AG08395 (cell line): ENCODE data around the gene PSAP.
A peak's percentile ranks its signal among the peaks of the same experiment; 100 is the strongest.

Experiments used
- DNase-seq: peaks from one replicate; pipeline ENCODE4 v3.0.0; 2012; ENCODE audit warnings: mixed read lengths, low spot score

Gene PSAP

DNA sequence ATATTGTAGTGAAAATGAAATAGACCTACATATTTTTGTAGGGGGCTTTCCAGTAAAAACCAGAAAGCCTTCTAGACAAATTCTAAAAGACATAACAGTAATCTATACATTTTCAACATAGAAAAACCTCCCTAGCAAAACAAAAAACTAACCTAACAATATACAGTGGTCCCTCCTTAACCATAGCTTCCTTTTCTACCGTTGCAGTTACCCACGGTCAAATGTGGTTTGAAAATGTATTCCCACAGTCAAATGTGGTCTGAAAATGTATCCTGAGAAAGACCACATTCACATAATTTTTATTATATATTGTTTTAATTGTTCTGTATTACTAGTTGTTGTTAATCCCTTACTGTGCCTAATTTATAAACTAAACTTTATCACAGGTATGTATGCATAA lies 6.4 kb downstream of the PSAP start:
- no peak for DNase-seq

DNA sequence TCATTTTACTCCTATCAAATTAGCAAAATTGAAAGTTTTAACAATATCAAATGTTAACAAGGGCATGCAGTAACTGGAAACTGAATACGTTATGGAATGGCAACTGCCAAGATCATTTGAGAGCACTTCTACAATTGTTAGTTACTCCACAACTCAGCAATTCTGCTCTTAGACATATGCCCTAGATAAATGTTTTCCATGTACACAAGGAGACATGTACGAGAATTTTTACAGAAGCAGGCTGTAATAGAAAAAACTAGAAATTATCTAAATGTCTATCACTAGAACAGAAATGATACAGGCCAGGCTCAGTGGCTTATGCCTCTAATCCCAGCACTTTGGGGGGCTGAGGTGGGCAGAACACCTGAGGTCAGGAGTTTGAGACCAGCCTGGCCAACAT lies 7.0 kb downstream of the PSAP start:
- no peak for DNase-seq

DNA sequence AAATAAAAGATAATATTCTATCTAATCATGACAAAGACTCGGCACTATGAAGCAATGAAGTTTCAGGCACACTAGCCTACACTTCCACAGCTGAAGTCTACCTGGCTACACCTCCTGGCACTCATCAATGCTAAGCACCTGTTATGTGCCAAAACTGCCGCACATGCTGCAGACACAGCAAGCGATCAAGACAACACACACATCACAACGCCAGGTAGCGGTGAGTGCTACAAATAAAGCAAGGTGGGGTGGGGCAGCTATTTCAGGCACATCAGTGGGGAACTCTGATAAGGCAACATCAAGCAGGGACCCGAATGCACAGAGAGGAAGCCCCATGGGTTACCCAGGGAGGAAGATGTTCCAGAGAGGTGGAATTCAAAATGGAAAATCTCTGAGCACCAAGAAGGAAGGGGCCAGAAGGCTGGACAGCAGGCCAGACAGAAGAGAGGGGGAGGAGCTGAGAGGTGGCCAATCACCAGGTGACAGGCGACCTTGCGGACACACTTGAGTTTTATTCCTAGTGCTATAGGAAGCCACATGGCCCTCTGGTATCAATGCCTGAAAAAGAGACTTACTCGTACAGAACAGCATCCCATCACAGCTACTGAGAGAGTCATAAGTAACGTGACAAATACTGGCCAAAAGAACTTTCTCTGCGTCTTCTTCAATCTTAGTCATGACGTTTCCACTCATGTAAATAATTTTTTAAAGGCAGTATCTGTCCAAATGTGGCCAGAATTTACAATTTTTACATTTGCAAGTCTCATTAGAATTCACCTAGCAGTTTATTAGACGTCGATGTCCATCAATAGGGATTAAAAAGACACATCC lies 8.0 kb downstream of the PSAP start:
- no peak for DNase-seq

DNA sequence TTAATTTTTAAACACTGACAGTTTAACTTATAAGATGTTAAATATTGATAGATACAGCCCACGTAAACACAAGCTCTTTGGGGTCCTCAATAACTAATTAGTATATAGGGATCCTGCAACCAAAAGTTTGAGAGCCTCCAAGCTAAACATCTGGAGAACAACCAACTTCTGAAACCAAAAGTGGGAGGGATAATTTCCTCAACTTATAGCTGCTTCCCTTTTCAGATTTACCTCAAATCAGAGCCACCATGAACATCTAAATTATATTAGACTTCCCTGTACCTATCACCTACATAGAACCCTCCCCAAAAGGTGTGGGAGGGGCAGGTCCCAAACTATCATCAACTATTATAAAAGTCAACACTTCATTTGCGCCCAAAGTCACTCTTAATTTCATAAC lies 8.6 kb downstream of the PSAP start:
- DNase-seq: no peak

DNA sequence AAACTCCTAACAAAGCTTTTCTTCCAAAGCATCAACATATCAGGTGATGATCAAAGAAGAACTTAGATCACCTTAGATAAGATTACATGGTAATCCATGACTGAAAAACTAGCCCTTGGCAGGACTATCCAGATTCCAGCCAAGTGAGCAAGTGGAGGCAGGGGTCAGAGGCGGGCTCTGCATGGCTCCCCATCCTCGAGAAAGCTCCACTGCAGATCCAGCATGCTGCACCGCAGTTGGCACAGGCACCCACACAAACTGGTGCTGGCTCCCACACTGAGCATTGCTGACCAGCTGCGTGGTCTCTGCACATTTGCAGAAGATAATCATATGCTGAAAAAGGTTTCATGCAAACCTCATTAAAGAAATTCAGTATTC lies 10.1 kb downstream of the PSAP start:
- no peak for DNase-seq

DNA sequence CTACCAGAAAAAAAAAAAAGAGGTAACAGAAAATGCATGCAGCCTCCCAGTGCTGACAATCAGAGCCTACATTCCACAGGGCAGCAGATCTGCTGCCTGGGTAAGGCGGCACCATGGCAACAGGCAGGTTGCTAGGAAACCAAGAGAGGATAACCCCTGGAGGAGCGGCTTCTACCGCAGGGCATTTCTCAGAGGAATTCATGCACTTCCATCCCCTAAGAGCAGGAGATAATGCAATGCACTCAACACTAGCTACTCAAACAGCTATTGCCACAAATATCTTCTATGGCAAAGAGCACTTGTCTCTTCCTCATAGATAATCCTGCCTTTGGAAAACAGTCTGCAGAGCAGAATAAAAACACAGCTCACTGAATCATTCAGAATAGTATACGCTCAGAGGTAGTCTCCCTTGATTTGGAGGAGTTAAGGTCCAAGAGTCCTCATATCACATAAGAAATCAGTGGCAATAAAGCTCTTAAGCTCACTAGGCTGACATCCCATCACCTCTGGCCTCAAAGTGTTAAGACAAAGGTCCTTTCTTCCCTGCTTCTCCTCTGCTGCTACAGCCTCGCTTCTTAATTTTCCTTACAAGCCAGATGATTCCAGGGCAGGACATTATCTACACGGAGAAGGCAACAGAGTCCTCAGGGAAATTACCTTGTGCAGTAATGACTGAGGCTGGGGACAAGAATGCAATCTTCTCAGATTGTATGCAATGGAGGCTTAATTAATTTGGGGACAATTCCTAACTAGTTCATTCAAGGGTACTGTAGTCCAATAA lies 10.7 kb downstream of the PSAP start:
- peak; percentile 94 for DNase-seq

DNA sequence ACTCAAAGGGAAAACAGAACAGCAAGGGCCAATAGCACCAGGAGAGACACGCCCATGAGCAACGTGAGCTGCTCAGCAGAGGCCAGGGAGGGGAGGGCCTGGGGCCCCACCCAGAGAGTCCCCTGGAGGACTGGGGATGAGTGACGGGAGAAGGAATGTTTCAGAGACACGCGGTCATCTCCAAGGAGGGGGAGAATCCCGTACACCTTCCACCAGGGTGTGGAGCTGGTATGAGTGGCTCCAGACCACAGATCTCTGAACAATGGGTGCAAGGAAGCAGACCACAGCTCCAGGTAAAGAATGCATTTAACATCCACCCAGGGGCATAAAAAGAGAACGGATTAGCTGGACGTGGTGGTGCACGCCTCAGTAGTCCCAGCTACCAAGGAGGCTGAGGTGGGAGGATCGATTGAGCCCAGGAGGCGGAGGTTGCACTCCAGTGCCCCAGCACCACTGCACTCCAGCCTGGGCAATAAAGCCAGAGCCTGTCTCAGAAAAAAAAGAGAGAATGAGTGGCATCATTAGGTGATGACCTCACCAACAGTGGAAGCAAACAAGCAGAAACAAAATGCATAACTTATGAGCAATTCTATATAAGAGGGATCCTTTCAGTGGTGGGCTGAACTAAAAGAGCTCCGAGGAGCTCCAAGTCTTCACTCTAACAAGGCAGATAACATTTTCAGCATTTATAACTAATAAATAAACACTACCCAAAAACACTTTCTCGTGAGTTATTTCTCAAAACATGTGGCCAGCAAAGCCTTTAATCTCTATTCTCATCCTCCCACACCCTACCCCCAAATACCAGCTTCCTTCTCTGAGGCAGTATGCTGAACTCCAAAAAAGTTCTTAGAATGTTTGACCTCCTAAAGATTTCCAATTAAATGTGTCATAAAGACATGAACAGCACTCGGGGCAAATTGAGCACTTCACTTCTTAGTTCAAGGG lies 12.5 kb downstream of the PSAP start:
- DNase-seq: peak; percentile 30

DNA sequence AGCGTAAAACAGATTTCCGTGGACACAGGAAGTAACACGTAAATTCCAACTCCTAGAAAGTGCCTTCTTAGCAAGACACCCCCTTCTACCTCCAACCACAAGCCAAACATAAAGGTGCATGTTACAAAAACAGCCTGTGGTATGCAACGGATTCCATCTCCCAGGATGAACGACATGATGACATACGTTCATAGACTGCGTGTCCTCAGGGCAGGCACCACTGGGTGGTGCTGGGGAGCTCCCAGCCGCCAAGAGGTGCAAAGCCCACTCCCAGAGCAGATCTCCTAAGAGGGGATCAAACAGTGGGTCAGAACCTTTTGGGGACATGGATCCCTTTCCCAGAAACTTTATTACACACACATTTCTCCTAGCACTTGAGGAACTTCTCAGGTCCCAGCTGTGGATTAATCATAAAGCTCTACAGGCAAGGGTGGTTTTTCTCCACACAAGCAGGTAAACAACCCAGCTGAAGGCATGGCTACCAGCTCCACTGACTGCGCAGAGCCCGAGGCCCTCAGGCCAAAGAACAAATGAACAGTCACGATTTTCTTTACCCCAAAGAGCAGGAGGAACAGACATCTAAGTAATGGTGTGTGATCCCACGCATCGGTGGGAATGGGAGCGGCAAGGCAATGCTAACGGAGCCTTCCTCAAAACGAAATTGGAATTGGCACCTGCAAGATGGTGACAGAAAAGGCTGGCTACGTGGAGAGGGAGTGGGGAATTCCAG lies 13.8 kb downstream of the PSAP start:
- no peak for DNase-seq

DNA sequence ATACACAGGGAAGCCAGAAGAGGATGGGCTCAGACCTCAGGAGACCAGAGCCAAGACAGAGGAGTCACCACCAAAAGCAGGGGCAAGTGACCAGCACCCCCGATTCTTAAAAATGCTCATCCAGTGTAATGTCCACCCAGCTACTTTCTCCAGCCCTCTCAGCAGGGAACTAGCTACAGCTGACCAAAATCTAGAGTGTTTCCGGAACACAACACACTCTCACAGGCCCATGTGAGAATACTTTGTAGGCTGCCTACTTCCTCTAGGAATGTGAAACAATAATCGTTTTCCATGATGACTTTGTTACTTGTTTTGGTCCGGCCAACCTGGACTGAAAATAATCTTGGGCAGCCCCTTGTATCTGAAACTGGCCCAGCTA lies 14.5 kb downstream of the PSAP start:
- peak; percentile 40 for DNase-seq

DNA sequence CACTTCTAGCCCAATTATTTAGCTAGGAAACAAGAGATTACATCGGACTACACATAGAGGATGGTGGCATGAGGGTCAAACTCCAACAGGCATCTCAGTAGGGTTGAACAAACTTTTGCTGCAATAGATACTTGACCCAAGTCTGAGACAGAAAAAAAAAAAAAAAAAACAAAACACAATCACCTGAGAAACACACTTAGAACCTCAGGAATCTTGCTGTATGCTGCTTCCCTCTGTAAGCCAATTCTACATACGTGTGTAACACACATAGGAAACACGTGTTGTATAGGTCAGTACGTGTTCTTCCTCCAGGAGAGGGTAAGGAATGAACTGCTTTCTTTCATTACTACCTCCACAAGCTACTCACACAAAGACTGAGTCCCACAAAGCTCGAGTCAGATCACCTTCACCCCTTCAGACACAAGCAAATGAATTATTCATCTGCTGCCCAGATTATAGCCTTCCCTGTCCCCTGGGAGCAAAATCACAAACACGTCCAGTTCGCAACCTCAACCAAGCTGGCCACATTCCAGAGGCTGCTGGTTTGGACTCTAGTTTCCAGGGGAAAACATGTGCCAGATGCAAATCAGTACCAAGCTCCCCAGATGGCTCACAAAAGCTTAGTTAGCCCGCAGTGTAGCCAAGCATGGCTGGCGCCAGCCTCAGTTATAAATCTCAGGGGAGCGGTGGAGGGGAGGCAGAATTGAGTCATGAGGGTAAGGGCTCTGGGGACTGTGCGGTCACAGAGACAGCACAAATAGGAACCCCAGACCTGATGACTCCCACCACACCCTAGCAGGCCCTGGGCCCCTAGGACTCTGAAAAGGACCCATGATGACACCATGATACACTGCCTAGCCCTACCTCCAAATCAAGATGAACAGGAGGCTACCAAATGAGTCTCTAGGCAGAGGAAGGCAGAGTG lies 15.1 kb downstream of the PSAP start:
- peak; percentile 93 for DNase-seq

DNA sequence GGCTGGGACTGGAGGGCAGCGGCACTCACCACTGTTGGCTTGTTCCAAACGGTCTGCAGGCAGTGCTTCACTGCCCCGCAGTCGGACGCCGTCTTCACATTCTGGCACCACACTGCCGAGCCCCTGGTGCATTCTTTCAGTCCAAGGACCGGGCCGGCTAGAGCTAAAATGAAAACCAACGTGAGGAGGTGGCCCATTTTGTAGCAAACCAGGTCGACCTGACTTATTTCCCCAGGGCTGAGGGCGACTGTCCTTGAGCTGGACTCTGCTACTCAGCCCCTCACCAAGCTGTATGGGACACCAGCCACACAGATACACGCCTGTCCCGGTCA lies 16.7 kb downstream of the PSAP start:
- DNase-seq: no peak

DNA sequence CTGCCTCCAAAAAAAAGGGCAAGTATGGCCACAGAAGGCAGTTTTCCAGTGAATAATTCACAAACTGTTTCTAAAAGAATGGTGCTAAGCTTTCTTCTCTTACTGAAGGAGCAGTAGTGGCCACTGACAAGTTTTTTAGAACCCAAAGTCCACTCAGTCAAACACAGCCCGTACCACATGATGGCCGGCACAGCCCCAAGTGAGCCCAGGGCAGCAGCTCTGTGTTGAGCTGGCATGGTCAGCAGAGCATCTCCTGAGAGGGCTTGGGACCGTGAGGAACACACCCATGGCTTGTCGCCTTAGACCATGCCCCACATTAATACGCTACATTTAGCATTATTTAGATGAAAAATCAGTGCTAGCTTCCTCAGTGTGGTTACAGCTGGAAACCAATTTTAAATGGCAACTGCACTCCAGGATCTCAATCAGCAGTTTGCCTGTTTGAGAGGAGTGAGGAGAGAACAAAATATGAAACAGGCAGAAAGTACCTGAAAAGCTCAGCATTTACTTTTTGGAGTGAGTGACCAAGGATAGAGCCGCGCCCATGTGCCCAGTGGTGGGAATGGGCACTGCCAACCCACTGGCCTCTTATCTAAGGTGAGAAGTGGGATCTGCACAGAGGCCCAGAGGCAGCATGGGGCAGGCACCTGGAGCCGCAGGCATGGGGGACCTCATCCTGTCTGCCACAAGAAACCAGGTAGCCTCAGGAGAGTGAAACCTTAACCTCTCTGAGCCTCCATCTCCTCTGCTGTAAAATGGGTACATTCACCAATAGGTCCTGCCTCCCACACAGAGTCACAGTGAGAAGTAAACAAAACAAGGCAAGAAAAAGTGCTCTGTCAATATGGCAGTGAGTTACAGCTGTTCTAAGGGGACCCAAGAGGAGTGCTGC lies 17.4 kb downstream of the PSAP start:
- no peak for DNase-seq

DNA sequence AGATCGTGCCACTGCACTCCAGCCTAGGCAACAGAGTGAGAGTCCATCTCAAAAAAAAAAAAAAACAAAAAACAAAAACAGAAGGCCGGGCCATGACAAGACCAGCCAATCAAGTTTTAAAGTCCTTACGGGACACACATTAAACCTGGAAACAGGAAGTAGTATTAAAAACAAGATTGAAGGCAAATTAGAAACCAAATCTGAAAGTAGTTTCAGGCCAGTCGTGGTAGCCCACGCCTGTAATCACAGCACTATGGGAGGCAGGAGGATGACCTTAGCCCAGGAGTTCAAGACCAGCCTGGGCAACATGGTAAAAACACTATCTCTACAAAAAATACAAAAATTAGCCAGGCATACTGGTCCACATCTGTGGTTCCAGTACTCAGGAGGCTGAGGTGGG lies 18.1 kb downstream of the PSAP start:
- DNase-seq: no peak

DNA sequence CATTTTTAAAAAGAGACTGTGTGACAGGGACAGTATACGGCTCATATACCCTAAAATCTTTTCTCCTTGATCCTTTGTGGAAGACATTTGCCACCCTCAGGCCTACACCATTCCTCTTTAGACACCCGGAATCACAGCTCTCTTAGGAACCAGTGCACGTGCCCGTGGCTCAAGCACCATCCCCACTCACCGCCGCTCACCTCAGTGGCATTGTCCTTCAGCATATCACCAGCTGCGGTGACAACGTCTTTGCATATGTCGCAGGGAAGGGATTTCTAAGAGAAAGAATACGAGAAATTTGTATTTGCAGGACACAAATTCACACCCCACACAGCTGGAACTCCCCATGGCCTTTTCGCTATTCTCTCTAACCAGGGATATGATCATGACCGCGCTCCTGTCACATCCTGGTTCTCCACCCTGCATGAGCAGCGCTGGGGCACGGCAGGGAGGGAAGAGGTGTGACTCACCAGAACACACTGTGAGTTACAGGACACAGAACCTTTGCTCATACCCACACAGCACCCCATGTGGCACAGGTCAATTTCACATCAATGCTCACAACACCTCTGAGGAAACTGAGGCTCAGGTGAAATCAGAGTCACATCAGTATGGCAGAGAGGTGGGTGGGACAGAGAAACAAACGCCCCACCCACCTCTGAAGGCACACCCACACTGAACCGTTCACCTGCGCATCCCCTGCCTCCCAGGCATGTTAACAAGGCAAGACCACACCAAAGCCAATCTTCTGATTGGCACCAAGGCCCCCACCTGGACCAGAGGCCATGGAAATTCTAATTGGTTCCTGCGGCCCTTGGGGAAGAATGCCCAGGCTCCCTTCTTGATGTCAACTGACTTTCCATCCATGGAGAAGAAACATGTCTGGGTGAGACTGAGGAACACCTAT lies 19.2 kb downstream of the PSAP start:
- no peak for DNase-seq

DNA sequence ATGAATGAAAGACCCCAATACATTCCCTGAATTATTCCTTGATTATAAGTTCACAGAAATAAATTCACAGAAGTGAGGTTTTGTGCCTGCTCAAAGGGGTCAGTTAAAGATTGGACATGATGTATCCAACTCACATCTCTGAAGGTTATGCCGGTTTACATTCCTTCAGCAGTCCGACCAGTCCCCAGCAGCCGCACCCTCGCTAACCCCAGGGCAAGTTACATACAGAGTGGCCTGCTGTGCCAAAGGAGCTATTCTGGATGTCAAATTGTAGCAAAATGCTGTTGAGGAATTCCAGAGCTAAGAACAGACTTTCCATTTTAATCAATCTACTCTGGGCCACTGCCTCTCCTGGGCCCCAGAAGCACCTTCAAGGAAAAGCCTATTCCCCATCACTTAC lies 20.3 kb downstream of the PSAP start:
- DNase-seq: no peak

DNA sequence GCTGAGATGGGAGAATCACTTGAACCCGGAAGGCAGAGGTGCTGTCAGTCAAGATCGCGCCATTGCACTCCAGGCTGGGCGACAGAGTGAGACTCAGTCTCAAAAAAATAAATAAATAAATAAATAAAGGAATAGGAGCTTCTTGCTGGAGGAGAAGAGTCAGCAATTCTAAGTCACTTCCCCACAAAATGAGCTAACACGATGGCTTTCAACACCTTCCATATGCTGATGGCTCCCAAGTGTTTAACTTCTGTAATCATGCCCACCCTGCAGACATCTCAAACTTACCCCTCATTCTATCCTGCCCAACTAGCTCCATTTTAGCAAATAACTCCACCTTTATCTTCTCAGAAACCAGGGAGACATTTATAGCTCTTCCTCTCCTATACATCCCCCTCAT lies 21.2 kb downstream of the PSAP start:
- DNase-seq: no peak

DNA sequence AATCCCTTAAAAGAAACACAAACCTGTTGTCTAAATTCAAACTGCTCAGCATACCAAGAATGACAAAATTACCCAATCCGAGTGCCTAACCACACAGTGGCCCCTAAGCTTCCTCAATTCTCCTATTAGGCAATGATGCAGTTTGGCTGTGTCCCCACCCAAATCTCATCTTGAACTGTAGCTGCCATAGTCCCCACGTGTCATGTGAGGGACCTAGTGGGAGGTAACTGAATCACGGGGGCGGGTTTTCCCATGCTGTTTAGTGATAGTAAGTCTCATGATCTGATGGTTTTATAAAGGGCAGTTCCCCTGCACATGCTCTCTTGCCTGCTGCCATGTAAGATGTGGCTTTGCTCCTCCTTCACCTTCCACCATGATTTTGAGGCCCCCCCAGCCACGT lies 21.9 kb downstream of the PSAP start:
- DNase-seq: no peak

DNA sequence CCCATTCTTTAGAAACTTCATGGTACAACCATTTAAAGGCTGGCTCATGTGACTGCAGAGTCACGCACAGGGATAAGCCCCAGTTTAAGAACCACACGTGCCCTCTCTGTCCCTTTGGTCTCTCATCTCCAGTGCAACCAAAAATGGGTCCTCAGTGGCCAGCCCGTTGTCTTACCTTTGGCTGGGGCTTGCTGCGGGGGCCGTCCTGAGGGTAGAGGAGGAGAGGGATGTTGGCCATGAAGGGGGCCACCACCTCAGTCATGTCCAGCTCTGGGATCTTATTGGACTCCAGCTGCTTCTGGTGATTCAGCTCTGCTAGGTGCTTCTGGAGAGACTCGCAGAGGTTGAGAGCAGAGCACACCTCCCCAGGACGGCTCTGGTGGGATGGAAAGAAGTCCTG lies 22.3 kb downstream of the PSAP start:
- DNase-seq: no peak

DNA sequence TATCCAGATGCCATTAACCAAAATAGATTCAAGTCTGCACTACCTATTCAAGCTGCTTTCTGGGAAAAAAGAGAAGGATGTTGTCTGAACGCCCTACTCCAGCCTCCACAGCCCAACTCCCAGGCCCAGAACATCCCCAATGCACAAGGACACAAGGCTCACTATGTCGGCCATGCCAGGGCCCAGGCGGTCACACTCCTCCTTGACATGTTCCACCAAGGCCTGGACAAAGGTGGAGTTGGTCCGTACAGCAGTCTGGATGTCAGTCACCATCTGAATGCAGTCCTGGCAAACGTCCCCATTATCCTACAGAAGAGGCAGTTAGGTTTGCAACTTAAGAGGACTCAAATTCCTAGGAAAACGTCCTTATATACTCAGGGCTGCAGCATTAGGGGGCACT lies 23.2 kb downstream of the PSAP start:
- no peak for DNase-seq
